Motor neuron (in vitro differentiated cells): Measurements from ENCODE around the gene ACOD1. TPM values are rescaled to one million over a fixed set of nuclear protein-coding genes. Genes with fewer than 3 reads are reported as not detected.
"Not testable (repeated sequence)": the region's sequence is repeated elsewhere in the genome, so short reads cannot be mapped to it uniquely, and the experiment has no call there.

Source experiments
- ATAC-seq, 8 experiments: fragments of 200-7000 bp; cut with Tn5 transposase; replicated peaks in 6 of 8; 2 replicates each; pipeline ENCODE4 v1.8.0; 2021; ENCODE audit warnings: mild to moderate bottlenecking in 8 of 8, moderate library complexity in 8 of 8
- H3K27ac ChIP-seq, 2 donors: fragments of 250-450 bp; sonication (Bioruptor Pico); 2 replicates each; pipeline ENCODE4 v1.9.0; 2021; ENCODE audit warnings: antibody characterized with exemption in 2 of 2, mild to moderate bottlenecking in 2 of 2, moderate library complexity in 1 of 2
- H3K4me1 ChIP-seq, 2 donors: fragments of 250-450 bp; sonication (Bioruptor Pico); replicated peaks in 1 of 2; 2 replicates each; pipeline ENCODE4 v1.6.1; 2021; ENCODE audit warnings: antibody characterized with exemption in 2 of 2, mild to moderate bottlenecking in 2 of 2, moderate library complexity in 1 of 2
- H3K4me3 ChIP-seq, 5 donors: fragments of 250-450 bp; sonication (Bioruptor Pico); 2 replicates each; pipeline ENCODE4 v1.9.0; 2021; ENCODE audit warnings: antibody characterized with exemption in 5 of 5, mild to moderate bottlenecking in 5 of 5, moderate library complexity in 4 of 5
- WGBS, 10 experiments: fragments of 450-650 bp; shearing (Covaris generic); methylation state at CpG; one replicate each; pipeline ENCODE4 v1.0.0; 2022; 5-methylcytosine and 5-hydroxymethylcytosine counted together
- in situ Hi-C, 9 experiments: fragments of 400-800 bp; cut with MboI; loops; one replicate each; pipeline ENCODE4 v1.15.0; 2021; ENCODE audit warnings: low sequenced_read_pairs in 9 of 9, low pct_unique_long_range_greater_than_20kb in 2 of 9; ENCODE audit not compliant: unreplicated experiment in 9 of 9
- total RNA-seq, 8 experiments: library from RNA; unstranded; fragments of 300-600 nt; gene quantifications; 2 replicates each; pipeline versions ENCODE4 v1.2.3 to v1.2.4, GENCODE V29; 2022

ACOD1 gene
- total RNA-seq = under 1 TPM in 1 of 8 experiments, not detected in 7; 0.14 TPM

- H3K27ac ChIP-seq = no peak within 1 kb of the TSS
- 8 to 100% (median 85%) methylated on average over 1 to 2 of the region's 2 CpGs; no CpG with 5 or more reads in 1 of the 10 experiments for WGBS, 10 experiments
- in situ Hi-C loops = no loop called here
- no peak for ATAC-seq
- H3K4me3 ChIP-seq = no peak within 1 kb of the TSS
- no peaks in the 10 kb centered on the region for H3K4me1 ChIP-seq
These were observed at the start of gene ACOD1 for GRCh38 chr13:76948149-76948548. TSS of gene ACOD1 (plus strand) at chr13:76948511. CDS start at chr13:76948559, 48 bp downstream.

GRCh38 chr13:76899066-76899465 is 49.2 kb upstream of the ACOD1 start:
- WGBS, 10 experiments = 7 to 100% (median 82%) methylated on average over 1 to 4 of the region's 4 CpGs; no CpG with 5 or more reads in 2 of the 10 experiments
- ATAC-seq, H3K27ac ChIP-seq, H3K4me3 ChIP-seq, H3K4me1 ChIP-seq: not testable (repeated sequence)
- in situ Hi-C loops = loop anchor here in 2 of 9 experiments (25.0 kb wide), 2 partner anchors 237 to 1012 kb away; no protein-coding TSS in a partner anchor

GRCh38 chr13:76903544-76904162 is 44.7 kb upstream of the ACOD1 start:
- Histone ChIP-seq H3K4me3 (no peak overlapping the region), H3K4me1 (no peaks in the 10 kb centered on the region), H3K27ac (no peak overlapping the region)
- ATAC-seq = peak in 6 of 8 experiments; percentile 55 to 82 (median 60)
- WGBS, 10 experiments = 0 to 50% (median 29%) methylated on average over 1 to 3 of the region's 3 CpGs
- in situ Hi-C loops = loop anchor here in 5 of 9 experiments (10.0 to 25.0 kb wide), 5 partner anchors 429 to 1216 kb away; no protein-coding TSS in a partner anchor

DNA sequence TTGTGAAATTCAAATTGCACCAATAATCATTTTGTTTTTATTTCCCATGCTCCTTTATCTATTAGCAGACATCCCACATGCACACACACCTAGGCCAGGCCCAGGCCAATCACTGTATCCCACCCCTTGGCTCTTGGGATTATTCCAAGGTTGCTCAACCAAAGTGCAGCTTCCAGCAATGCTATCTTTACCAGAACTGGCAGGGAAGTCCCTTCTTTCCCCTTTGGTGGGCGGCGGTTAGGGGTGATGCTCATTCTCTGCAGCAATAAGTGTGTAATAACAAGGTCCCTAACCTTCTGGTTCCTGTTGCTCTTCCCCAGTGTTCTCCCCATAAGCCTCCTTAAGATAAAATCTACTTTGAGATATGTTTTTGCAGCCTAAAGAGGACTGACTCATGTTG is 43.8 kb upstream of the ACOD1 start:
- in situ Hi-C loops = loop anchor here in 5 of 9 experiments (10.0 to 25.0 kb wide), 5 partner anchors 430 to 1217 kb away; no protein-coding TSS in a partner anchor
- Histone ChIP-seq H3K4me1 (no peaks in the 10 kb centered on the region), H3K27ac (no peak overlapping the region), H3K4me3 (no peak overlapping the region)
- ATAC-seq = peak in 2 of 8 experiments; percentile 53 to 64
- 62 to 83% methylated on average over 2 of the region's 2 CpGs; no CpG with 5 or more reads in 8 of the 10 experiments for WGBS, 10 experiments

DNA sequence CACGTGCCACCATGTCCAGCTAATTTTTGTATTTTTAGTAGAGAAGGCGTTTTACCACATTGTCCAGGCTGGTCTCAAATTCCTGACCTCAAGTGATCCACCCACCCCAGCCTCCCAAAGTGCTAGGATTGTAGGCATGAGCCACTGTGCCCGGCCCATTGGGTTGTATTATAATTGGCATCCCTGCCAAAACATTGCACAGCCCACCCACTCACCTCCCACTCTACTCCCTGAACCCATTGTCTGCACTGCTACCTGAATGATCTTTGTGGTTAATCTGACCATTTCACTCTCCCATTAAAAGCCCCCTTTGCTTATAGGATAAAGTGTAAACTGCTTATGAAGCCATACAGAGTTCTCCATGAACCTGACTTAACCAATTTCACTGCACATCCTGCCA is 35.8 kb upstream of the ACOD1 start:
- ATAC-seq = no peak
- Histone ChIP-seq H3K4me3 (no peak overlapping the region), H3K27ac (no peak overlapping the region), H3K4me1 (no peaks in the 10 kb centered on the region)
- in situ Hi-C loops = loop anchor here in 4 of 9 experiments (25.0 kb wide), 2 partner anchors 1050 to 1225 kb away; no protein-coding TSS in a partner anchor
- WGBS, 10 experiments = 0 to 90% (median 44%) methylated on average over 1 to 3 of the region's 3 CpGs; no CpG with 5 or more reads in 2 of the 10 experiments

GRCh38 chr13:76913898-76914297 is 34.4 kb upstream of the ACOD1 start:
- Histone ChIP-seq H3K4me1 (no peaks in the 10 kb centered on the region), H3K27ac (no peak overlapping the region), H3K4me3 (no peak overlapping the region)
- 0 to 100% (median 67%) methylated on average over 1 to 4 of the region's 4 CpGs; no CpG with 5 or more reads in 1 of the 10 experiments for WGBS, 10 experiments
- in situ Hi-C loops = loop anchor here in 4 of 9 experiments (25.0 kb wide), 2 partner anchors 1052 to 1227 kb away; no protein-coding TSS in a partner anchor
- no peak for ATAC-seq

DNA sequence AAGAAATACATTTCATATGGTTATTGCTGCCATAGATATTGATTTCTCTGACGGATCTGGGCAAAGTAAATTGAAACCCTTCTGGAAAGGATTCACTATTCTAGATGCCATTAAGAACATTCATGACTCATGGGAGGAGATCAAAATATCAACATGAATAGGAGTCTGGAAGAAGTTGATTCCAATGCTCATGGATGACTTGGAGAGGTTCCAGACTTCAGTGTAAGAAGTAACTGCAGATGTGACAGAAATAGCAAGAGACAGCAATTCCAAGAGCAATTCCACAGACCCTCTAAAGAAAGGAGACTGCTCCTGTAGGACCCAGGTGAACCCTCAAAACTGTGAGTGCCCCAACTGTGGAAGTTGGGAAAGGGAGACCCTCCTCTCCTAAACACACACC is 31.2 kb upstream of the ACOD1 start:
- H3K4me1 ChIP-seq = no peaks in the 10 kb centered on the region
- in situ Hi-C loops = loop anchor here in 4 of 9 experiments (25.0 kb wide), 2 partner anchors 1055 to 1230 kb away; no protein-coding TSS in a partner anchor
- peak in 3 of 8 experiments; percentile 9 to 53 (median 52) for ATAC-seq

DNA sequence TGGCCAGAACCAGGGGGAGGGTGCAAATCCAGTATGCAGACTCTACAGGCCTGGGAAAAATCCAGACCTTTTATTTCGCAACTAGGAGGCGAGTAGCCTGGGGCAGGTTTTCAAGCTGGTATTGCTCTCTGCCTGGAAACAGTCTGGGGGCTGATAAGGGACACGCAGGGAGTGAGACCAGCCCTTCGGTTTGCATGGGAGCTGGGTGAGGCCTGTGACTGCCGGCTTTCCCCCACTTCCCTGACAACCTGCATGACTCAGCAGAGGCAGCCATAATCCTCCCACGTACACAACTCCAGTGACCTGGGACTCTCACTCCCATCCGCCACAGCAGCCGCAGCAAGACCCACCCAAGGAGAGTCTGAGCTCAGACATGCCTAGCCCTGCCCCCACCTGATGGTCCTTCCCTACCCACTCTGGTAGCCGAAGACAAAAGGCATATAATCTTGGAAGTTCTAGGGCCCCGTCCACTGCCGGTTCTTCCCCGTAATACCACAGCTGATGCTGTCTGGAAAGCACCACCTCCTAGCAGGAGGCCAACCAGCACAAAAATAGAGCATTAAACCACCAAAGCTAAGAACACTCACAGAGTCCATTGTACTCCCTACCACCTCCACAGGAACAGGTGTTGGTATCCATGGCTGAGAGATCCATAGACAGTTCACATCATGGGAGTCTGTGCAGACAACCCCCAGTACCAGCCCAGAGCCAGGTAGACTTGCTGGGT is 30.4 kb upstream of the ACOD1 start:
- in situ Hi-C loops = loop anchor here in 4 of 9 experiments (25.0 kb wide), 2 partner anchors 1056 to 1231 kb away; no protein-coding TSS in a partner anchor
- peak in 3 of 8 experiments; percentile 94 to 97 (median 95) for ATAC-seq
- not testable (repeated sequence) for H3K4me3 ChIP-seq, H3K4me1 ChIP-seq, H3K27ac ChIP-seq
- WGBS, 10 experiments = 0 to 100% (median 84%) methylated on average over 1 to 7 of the region's 12 CpGs; no CpG with 5 or more reads in 2 of the 10 experiments

More for the DNA sequence above, 31.2 kb upstream of the ACOD1 start:
- Histone ChIP-seq H3K4me3 (no peak overlapping the region), H3K27ac (no peak overlapping the region)
- 0 to 100% (median 94%) methylated on average over 1 of the region's 1 CpG; no CpG with 5 or more reads in 2 of the 10 experiments for WGBS, 10 experiments

DNA sequence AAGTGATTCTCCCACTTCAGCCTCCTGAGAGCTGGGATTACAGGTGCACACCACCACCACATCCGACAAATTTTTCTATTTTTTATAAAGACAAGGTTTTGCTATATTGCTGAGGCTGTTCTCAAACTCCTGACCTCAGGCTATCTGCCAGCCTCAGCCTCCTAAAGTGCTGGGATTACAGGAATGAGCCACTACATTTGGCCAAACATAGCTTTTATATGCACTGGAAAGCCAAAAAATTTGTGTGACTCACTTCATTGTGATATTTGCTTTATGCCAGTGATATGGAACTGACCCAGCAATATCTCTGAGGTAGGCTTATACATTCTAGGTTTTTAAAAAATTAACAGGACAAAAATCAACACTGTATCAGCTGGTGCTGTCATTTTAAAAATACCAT is 26.8 kb upstream of the ACOD1 start:
- no peak for ATAC-seq
- Histone ChIP-seq H3K4me3 (no peak overlapping the region), H3K27ac (no peak overlapping the region), H3K4me1 (no peaks in the 10 kb centered on the region)
- in situ Hi-C loops = loop anchor here in 4 of 9 experiments (25.0 kb wide), 2 partner anchors 1059 to 1234 kb away; no protein-coding TSS in a partner anchor
- 67 to 100% (median 83%) methylated on average over 1 of the region's 1 CpG; no CpG with 5 or more reads in 3 of the 10 experiments for WGBS, 10 experiments

GRCh38 chr13:76925115-76925514 is 23.2 kb upstream of the ACOD1 start:
- Histone ChIP-seq H3K27ac (no peak overlapping the region), H3K4me1 (no peaks in the 10 kb centered on the region), H3K4me3 (no peak overlapping the region)
- no peak for ATAC-seq
- WGBS, 10 experiments = 0 to 100% (median 88%) methylated on average over 1 of the region's 1 CpG; no CpG with 5 or more reads in 5 of the 10 experiments
- in situ Hi-C loops = no loop called here

GRCh38 chr13:76927955-76928354 is 20.4 kb upstream of the ACOD1 start:
- WGBS, 10 experiments = 71 to 100% (median 83%) methylated on average over 1 to 4 of the region's 5 CpGs; no CpG with 5 or more reads in 3 of the 10 experiments
- no peaks in the 10 kb centered on the region for H3K4me1 ChIP-seq
- ATAC-seq = no peak
- in situ Hi-C loops = no loop called here
- no peak overlapping the region for H3K4me3 ChIP-seq
- H3K27ac ChIP-seq = no peak overlapping the region

- no peak for ATAC-seq
- no peaks in the 10 kb centered on the region for H3K4me1 ChIP-seq
- in situ Hi-C loops = no loop called here
- H3K27ac ChIP-seq = no peak overlapping the region
- WGBS, 10 experiments = 0 to 91% (median 87%) methylated on average over 1 to 3 of the region's 3 CpGs; no CpG with 5 or more reads in 3 of the 10 experiments
- H3K4me3 ChIP-seq = no peak overlapping the region
These were observed 19.9 kb upstream of the ACOD1 start for GRCh38 chr13:76928456-76928855.

DNA sequence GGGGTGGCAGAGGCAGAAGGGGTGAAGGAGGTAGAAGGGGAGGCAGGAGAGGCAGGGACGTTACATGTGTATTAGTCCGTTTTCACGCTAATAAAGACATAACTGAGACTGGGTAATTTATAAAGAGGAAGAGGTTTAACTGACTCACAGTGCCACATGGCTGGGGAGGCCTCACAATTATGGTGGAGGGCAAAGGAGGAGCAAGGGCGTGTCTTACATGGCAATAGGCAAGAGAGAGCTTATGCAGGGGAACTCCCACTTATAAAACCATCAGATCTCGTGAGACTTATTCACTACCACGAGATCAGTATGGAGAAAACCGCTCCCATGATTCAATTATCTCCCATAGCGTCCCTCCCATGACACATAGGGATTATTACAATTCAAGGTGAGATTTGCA is 19.0 kb upstream of the ACOD1 start:
- WGBS, 10 experiments = 50 to 91% (median 70%) methylated on average over 1 to 8 of the region's 8 CpGs; no CpG with 5 or more reads in 2 of the 10 experiments
- peak in 1 of 8 experiments; percentile 28 for ATAC-seq
- H3K4me3 ChIP-seq = no peak overlapping the region
- H3K4me1 ChIP-seq = no peaks in the 10 kb centered on the region
- in situ Hi-C loops = no loop called here
- no peak overlapping the region for H3K27ac ChIP-seq
